ENCODE results near the gene SPSB4.

SPSB4 gene

DNA sequence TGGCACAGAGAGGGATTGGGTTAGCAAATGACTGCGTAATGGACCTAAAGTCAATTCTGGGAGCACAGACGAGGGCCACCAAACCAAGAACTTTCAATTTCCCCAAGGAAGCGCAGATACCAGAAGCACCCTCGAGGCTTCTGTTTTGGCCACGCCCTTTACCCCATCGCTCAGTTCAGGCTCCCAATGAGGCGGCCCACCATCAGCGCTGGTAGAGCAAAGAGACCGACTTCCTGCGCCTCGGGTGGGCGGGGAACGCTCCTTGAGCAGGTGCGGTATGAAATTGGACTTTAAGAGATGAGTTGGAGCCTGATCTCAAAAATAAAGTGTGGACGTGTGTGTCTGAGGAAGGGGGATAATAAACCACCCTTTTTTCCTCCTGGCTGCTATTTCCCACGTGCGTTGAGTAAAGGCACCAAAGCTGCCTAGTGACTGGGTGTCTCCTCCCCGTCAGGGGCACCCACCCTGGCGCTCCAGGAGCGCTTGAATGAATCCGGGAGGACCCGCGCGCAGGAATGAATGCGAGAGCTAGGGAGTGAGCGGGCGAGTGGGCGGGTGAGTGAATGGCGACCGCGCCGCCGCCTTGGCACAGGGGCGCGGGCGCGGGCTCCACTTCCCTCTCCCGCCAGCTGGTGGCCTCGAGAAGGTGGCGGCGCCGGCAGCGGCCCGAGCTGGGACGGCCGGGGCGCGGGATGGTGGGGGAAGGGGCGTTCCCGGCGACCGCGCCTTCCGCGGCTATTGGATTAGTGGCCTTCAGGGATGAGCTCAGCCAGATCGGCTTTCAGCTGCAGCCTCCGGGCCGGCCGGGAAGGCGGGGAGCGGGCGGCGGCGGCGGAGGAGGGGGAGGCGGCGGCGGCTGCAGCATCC is at the start of gene SPSB4:
SPSB4 (plus strand) TSS at position 772 of the 867 bp plus-strand sequence. CDS start 14,758 bp downstream, outside the sequence.
- H3K27ac ChIP-seq (ENCODE audit: low read length) = no peak within 1 kb of the TSS
- no peak for DNase-seq
- H2AFZ ChIP-seq (ENCODE audit: low read length) = 0 out of 2 replicates have a peak within 1 kb of the TSS, but pooled peaks have one; percentile 2

DNA sequence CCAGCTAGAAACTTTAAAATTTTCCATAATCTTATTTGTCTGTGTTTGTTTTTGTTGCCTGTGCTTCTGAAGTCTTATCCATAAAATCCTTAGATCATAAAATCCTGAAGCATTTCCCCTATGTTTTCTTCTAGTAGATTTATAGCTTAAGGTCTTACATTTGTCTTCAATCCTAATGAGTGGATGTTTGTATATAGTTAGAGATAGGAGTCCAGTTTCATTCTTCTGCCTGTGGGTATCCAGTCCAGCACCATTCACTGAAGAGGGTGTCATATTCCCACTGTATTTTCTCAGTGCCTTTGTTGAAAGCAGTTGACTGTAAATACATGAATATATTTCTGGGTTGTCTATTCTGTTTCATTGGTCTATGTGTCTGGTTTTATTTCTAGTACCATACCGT is 44.8 kb upstream of the SPSB4 start:
- Histone ChIP-seq H3F3A (ENCODE audit: insufficient read depth, low read length) (no peaks in the 10 kb centered on the region), H3K27ac (ENCODE audit: low read length) (no peak overlapping the region), H3K79me2 (ENCODE audit: low read length) (no peaks in the 10 kb centered on the region), H3K9ac (ENCODE audit: low read length) (no peak overlapping the region), H2AFZ (ENCODE audit: low read length) (no peak overlapping the region), H3K36me3 (replicated peaks; ENCODE audit: insufficient read depth, low read length) (no peaks in the 10 kb centered on the region), H3K4me2 (ENCODE audit: low read depth, low read length) (no peak overlapping the region), H3K9me3 (replicated peaks; ENCODE audit: insufficient read depth, low read length) (no peaks in the 10 kb centered on the region), H3K4me3 (ENCODE audit: low read length) (no peak overlapping the region), H4K20me1 (ENCODE audit: insufficient read depth, low read length) (no peaks in the 10 kb centered on the region), H3K27me3 (replicated peaks; ENCODE audit: insufficient read depth, low read length) (no peaks in the 10 kb centered on the region), H3K9me2 (replicated peaks; ENCODE audit: insufficient read depth, low read length) (no peaks in the 10 kb centered on the region), H3K4me1 (ENCODE audit: low read length) (no peaks in the 10 kb centered on the region)
- TF ChIP-seq CTCF (IDR thresholded peaks at IDR 0.05; ENCODE audit: low read length) (no peak), EZH2 (optimal IDR thresholded peaks at IDR 0.05; ENCODE audit: low read depth, low read length) (no peak), EZH2phosphoT487 (IDR thresholded peaks at IDR 0.05; ENCODE audit: low read length) (no peak)
- no peak for DNase-seq

More for the DNA sequence above, at the start of gene SPSB4:
- Histone ChIP-seq H3K27me3 (replicated peaks; ENCODE audit: insufficient read depth, low read length) (0 out of 2 replicates have a peak, but pooled peaks cover 5% of the 10 kb centered on the region), H3K4me1 (ENCODE audit: low read length) (no peaks in the 10 kb centered on the region), H3K9me2 (replicated peaks; ENCODE audit: insufficient read depth, low read length) (no peaks in the 10 kb centered on the region; the same call in 1 of the 2 replicates), H3K9me3 (replicated peaks; ENCODE audit: insufficient read depth, low read length) (no peaks in the 10 kb centered on the region), H3K36me3 (replicated peaks; ENCODE audit: insufficient read depth, low read length) (no peaks in the 10 kb centered on the region), H3K9ac (ENCODE audit: low read length) (no peak within 1 kb of the TSS), H3K4me3 (ENCODE audit: low read length) (no peak within 1 kb of the TSS), H3F3A (ENCODE audit: insufficient read depth, low read length) (no peaks in the 10 kb centered on the region), H3K4me2 (ENCODE audit: low read depth, low read length) (peak within 1 kb of the TSS; percentile 45; the same call in 1 of the 2 replicates), H3K79me2 (ENCODE audit: low read length) (no peaks in the 10 kb centered on the region), H4K20me1 (ENCODE audit: insufficient read depth, low read length) (no peaks in the 10 kb centered on the region)
- TF ChIP-seq EZH2 (optimal IDR thresholded peaks at IDR 0.05; ENCODE audit: low read depth, low read length) (no peak), EZH2phosphoT487 (IDR thresholded peaks at IDR 0.05; ENCODE audit: low read length) (no peak), CTCF (IDR thresholded peaks at IDR 0.05; ENCODE audit: low read length) (no peak; the same call in 1 of the 2 replicates)

DNA sequence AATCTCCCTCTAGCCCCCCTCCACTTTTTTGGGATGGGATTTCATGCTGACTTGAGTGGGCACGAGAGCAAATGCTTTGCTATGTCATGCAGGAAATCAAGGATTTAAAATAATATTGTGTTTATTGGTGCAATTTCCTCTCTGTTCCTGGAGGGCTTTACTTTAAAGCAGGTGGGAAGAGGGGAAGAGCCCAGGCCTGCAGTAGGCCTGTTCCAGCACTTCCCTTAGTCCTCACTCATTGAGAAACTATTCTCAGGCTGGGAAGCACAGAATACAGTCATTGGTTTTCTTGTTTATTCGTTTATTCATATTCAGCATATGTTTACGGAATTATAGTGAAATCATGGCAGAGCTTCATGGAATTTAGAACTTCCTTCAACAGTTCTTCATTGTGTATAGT is 41.7 kb upstream of the SPSB4 start:
- no peaks in the 10 kb centered on the region for H3K9me3 ChIP-seq (replicated peaks; ENCODE audit: insufficient read depth, low read length)
- H3K27ac ChIP-seq (ENCODE audit: low read length) = no peak overlapping the region
- no peak overlapping the region for H2AFZ ChIP-seq (ENCODE audit: low read length)
- H3K4me1 ChIP-seq (ENCODE audit: low read length) = no peaks in the 10 kb centered on the region
- no peak for DNase-seq
- H3K9ac ChIP-seq (ENCODE audit: low read length) = no peak overlapping the region
- H3K4me2 ChIP-seq (ENCODE audit: low read depth, low read length) = no peak overlapping the region
- no peaks in the 10 kb centered on the region for H4K20me1 ChIP-seq (ENCODE audit: insufficient read depth, low read length)
- TF ChIP-seq EZH2 (optimal IDR thresholded peaks at IDR 0.05; ENCODE audit: low read depth, low read length) (no peak), CTCF (IDR thresholded peaks at IDR 0.05; ENCODE audit: low read length) (no peak), EZH2phosphoT487 (IDR thresholded peaks at IDR 0.05; ENCODE audit: low read length) (no peak)
- H3K27me3 ChIP-seq (replicated peaks; ENCODE audit: insufficient read depth, low read length) = no peaks in the 10 kb centered on the region
- H3K79me2 ChIP-seq (ENCODE audit: low read length) = no peaks in the 10 kb centered on the region
- no peaks in the 10 kb centered on the region for H3K36me3 ChIP-seq (replicated peaks; ENCODE audit: insufficient read depth, low read length)
- no peaks in the 10 kb centered on the region for H3K9me2 ChIP-seq (replicated peaks; ENCODE audit: insufficient read depth, low read length)
- H3F3A ChIP-seq (ENCODE audit: insufficient read depth, low read length) = no peaks in the 10 kb centered on the region
- H3K4me3 ChIP-seq (ENCODE audit: low read length) = no peak overlapping the region

Measured in MM.1S (cell line).